CD4-positive, alpha-beta T cell treated with Interferon gamma for 1 hour (primary cell): ENCODE data around the gene RNF5.

ENCODE experiments used
- DNase-seq: peaks from one replicate; pipeline ENCODE4 v3.0.0-alpha.2; 2020

RNF5 gene

GRCh38 chr6:32152769-32153563 is 25.2 kb upstream of the RNF5 start:
- no peak for DNase-seq

GRCh38 chr6:32153564-32154513 is 24.4 kb upstream of the RNF5 start, which contains the start of gene PPT2:
TSS of gene PPT2 (plus strand) at chr6:32154141. CDS start at chr6:32154595, 454 bp downstream.
- peak; percentile 78 for DNase-seq

GRCh38 chr6:32154514-32155161 is 23.6 kb upstream of the RNF5 start:
- peak; percentile 70 for DNase-seq

- DNase-seq = no peak
Observed at GRCh38 chr6:32156891-32157290, 21.3 kb upstream of the RNF5 start.

DNA sequence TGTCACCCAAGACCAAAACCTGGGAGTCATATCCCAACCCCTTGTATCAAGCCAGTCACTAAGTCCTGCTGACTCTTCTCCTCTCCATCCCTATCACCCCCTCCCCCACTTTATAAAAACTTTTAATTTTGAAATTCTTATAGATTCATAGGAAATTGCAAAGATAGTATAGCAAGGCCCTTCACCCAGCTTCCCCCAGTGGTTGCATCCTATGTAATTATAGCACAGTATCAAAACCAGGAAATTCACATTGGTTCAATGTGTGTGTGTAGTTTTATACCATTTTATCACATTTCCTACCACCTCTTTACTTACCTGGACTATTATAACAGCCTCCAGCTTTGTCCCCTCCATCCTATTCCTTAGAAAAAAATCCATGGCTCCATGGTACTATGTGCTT is 20.2 kb upstream of the RNF5 start:
- DNase-seq = no peak

DNA sequence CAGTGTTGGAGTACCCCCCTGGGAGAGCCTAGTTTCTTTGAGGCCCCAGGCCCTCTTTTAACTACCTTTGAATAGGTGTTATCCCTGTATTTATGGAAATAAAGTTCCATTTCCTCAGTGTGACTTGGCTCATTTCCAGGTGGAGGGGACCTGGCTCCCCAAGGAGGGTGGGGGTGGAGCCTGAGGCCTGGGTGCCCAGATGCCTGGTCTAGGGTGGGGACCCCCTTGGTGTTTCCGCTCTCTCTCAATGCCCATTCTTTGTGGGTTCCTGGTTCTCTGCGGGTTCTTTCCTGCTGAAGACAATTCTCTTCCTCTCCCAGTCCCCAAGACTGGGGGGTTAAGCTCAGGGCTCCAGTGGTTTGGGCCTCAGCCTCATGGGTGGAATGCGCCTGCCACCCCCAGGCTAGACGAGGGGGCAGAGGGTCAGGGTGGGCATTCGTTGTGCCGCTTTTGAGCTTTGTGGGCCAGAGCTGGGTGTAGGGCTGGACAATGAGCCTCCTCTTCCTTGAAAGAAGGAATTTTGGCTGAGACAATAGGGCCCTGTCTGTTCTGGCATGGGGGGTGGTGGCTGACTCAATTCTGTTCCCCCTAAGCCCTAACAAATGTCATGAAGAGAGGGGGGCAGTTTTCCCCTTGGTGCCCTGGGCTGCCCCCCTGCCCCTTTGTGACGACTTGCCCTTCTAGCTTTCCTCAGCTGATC is 14.5 kb upstream of the RNF5 start:
- no peak for DNase-seq

DNA sequence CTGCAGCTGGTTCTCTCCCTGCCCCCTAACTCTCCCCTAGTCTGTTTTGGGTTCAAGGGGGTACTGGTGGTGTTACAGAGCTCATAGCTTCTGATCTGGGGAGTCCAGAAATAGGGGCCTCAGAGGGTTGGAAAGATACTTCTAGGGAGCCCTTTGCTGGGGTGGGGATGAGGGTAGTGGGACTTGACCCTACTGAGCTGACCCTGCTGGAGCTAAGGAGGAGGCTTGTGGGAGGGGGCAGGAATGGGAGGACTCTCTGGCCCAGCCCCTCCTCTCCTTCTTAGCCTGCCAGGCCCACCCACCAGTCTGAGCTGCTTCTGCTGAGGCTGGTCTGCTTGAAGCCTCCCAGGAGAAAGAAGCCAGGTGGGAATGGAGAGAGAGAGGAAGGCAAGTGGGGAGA is 13.9 kb upstream of the RNF5 start, which contains the start of gene EGFL8:
Gene EGFL8, plus strand, starts transcription at position 301 of the 400 bp plus-strand sequence. CDS start 1,571 bp downstream, outside the sequence.
- no peak for DNase-seq

GRCh38 chr6:32166411-32167061 is 11.7 kb upstream of the RNF5 start:
- DNase-seq = no peak

GRCh38 chr6:32167154-32167760 is 10.9 kb upstream of the RNF5 start:
- DNase-seq = no peak

GRCh38 chr6:32167761-32168262 is 10.4 kb upstream of the RNF5 start:
- DNase-seq = no peak

DNA sequence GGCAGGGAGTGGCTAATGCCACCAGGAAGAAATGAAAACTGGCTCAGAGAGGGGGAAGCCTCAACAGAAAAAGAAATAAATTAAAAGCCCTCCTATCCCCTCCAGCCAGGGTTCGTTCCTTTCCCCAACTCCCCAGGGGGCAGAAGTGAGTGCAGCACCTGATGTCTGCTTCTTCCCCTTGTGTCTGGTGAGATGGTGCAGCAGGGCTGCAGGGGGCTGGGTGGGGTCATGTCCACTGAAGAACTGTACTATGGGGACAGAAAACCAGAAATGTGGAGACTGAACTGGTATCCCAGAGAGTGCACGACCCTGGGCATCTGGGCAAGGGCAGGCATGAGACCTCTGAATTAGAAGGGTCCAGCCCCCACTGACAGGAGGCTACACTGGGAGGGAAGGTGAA is 9.9 kb upstream of the RNF5 start:
- DNase-seq = no peak

- no peak for DNase-seq
Observed at GRCh38 chr6:32168807-32169591, 9.2 kb upstream of the RNF5 start.

GRCh38 chr6:32170294-32170693 is 7.9 kb upstream of the RNF5 start:
- no peak for DNase-seq

DNA sequence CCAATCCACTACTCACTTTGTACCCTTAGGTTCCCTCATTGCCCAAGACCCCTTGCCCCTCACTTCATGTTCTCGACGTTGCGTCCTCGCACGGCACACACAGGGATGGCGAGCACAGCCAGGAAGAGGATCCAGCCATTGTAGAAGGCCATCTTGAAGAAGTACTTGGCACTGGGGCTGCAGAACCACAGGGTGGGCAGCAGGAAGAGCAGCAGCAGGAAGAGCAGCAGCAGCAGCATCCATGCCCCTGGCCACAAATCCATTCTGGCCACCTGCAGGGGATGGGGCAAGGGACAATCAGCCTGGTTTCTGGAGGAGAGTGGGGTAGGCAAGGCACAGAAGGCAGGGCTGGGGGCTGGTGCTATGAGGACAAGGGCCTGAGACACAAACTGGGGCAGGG is 7.0 kb upstream of the RNF5 start:
- no peak for DNase-seq

DNA sequence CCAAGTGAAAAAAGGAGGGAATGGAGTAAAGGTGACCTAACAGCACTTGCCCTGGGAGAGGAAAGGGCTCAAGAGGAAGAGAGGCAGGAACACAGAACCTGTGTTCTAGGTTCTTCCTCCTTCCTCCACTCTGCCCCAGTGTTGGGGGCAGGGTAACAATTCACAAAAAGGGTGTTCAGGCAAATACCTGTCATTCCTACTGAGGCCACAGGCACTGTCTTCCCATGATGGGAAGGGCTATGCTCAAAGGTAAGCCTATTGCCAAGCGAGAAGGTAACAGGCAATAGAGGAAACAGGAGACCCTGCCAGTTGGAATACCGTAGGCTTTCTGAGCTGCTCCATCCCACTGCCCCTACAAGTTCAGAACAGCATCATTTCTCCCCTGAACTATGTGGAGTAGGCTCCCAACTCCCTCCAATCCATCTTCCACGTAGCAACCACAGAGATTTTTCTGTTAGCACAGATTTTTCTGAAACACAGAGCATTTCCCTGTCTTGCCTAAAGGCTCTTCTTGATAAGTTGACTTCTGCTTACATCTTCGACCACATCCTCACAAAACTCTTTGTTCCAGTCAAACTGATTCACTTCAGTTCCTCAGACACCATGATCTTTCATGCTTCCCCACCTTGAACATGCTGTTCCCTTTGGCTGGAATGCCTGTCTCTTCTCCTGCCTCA is 5.0 kb upstream of the RNF5 start:
- no peak for DNase-seq

DNA sequence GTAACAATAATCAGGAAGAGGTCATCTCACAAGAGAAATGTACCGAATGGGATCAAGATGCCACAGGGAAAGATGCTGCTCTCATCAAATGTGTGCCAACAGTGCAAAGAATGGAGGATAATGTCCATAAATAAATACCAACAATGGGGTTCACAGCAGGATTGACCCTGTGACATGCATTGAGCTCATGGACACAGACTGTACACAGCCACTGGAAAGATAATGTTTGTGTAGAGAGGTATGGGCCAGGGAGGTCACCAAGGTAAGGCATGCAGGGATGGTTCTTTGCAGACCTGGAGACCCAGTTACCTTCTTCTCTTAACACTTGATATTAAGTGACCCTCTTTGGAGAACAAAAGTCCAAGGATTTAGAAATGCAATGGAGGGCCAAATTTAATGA is 3.8 kb upstream of the RNF5 start:
- no peak for DNase-seq

- DNase-seq = no peak
Observed at GRCh38 chr6:32175322-32175710, 2.9 kb upstream of the RNF5 start.

- DNase-seq = peak; percentile 95
Observed at GRCh38 chr6:32175711-32176475, 2.3 kb upstream of the RNF5 start, which contains the start of gene AGPAT1. TSS of gene AGPAT1 (minus strand) at chr6:32176084. CDS start at chr6:32171496, 4,588 bp downstream.
